HepG2 (cell line): ENCODE measurements around the gene PPP1R9B. TPM values are rescaled to one million over a fixed set of nuclear protein-coding genes. Genes with fewer than 3 reads are reported as not detected.

Source experiments
- ATAC-seq: fragments of 200-7000 bp; cut with Tn5 transposase; 3 replicates; pipeline ENCODE4 v1.9.1; 2020; ENCODE audit warnings: mild to moderate bottlenecking, moderate library complexity
- BruUV-seq: library from RNA; stranded (reverse); fragments of 400-500 nt; replicated peaks from 2 replicates; lab custom pipeline; 2021; lab: Mats Ljungman, UMichigan
- CTCF ChIA-PET: fragments of 300-600 bp; formaldehyde crosslinking; extraction: SDS; loops from one replicate; lab custom pipeline; 2021; ENCODE audit warnings: low total read pairs, inconsistent platforms, low intra/inter-chr PET ratio; lab: Yijun Ruan, JAX
- POLR2A ChIA-PET: fragments of 350-600 bp; sonication (Branson Sonifier 250); formaldehyde crosslinking; loops from one replicate; lab custom pipeline; 2020; ENCODE audit warnings: antibody characterized with exemption, inconsistent platforms; lab: Yijun Ruan, JAX
- DNase-seq: peaks from one replicate; pipeline ENCODE4 v3.0.0-alpha.2; 2015; ENCODE audit warnings: low spot score
- FAIRE-seq: peaks from 3 replicates; lab custom pipeline; 2011; peaks lifted over from hg19 to GRCh38; lab: Jason Lieb, UNC
- H2AFZ ChIP-seq: one replicate; pipeline ENCODE4 v1.6.1; 2011; ENCODE audit warnings: low read length, inconsistent platforms
- H3K27ac ChIP-seq: fragments of 300-600 bp; 3 replicates; pipeline ENCODE4 v1.8.0; 2011; ENCODE audit warnings: mixed run types, mild to moderate bottlenecking, mixed read lengths, low read length, inconsistent platforms; ENCODE audit not compliant: insufficient read depth; ENCODE audit errors: extremely low read length
- H3K27me3 ChIP-seq, 2 experiments: fragments of 200-600 bp in 1 of 2; 2 replicates in 1 of 2; 3 replicates in 1 of 2; pipeline versions ENCODE4 v1.6.0 to v1.8.0; 2011; ENCODE audit warnings: low read length in 2 of 2, mild to moderate bottlenecking in 2 of 2, moderate library complexity in 2 of 2, inconsistent platforms in 1 of 2; ENCODE audit not compliant: insufficient read depth in 2 of 2, control insufficient read depth in 1 of 2
- H3K36me3 ChIP-seq, 2 experiments: fragments of 200-600 bp in 1 of 2; replicated peaks in 1 of 2; 2 replicates in 1 of 2; 3 replicates in 1 of 2; pipeline versions ENCODE4 v1.5.1 to v1.8.0; 2011; ENCODE audit warnings: low read length in 2 of 2, inconsistent platforms in 1 of 2; ENCODE audit not compliant: insufficient read depth in 2 of 2, control insufficient read depth in 1 of 2
- H3K4me1 ChIP-seq: 2 replicates; pipeline ENCODE4 v1.5.1; 2012; ENCODE audit warnings: low read length, inconsistent platforms; ENCODE audit not compliant: insufficient read depth
- H3K4me2 ChIP-seq: 2 replicates; pipeline ENCODE4 v1.6.0; 2011; ENCODE audit warnings: low read depth, low read length, inconsistent platforms
- H3K4me3 ChIP-seq, 3 experiments: fragments of 200-600 bp in 1 of 3; sonication (generic), shearing (Covaris generic) in 1 of 3; replicated peaks in 1 of 3; 2 replicates each; pipeline ENCODE4 v1.5.1; 2011 to 2016; ENCODE audit warnings: low read length in 3 of 3, inconsistent platforms in 2 of 3, low read depth in 2 of 3, mild to moderate bottlenecking in 2 of 3, control low read depth in 1 of 3, mixed read lengths in 1 of 3; ENCODE audit not compliant: insufficient read depth in 1 of 3
- H3K79me2 ChIP-seq: one replicate; pipeline ENCODE4 v1.6.1; 2011; ENCODE audit warnings: low read length, inconsistent platforms; ENCODE audit not compliant: insufficient read depth
- H3K9ac ChIP-seq: 2 replicates; pipeline ENCODE4 v1.6.0; 2011; ENCODE audit warnings: mild to moderate bottlenecking, low read depth, low read length, inconsistent platforms; ENCODE audit not compliant: insufficient read depth
- H3K9me3 ChIP-seq: 2 replicates; pipeline ENCODE4 v1.5.1; 2012; ENCODE audit warnings: mild to moderate bottlenecking, low read length
- H4K20me1 ChIP-seq: 2 replicates; pipeline ENCODE4 v1.6.0; 2011; ENCODE audit warnings: inconsistent platforms, mild to moderate bottlenecking, low read length, moderate library complexity; ENCODE audit not compliant: insufficient read depth
- AGO1 ChIP-seq: fragments of 200-400 bp; formaldehyde crosslinking; IDR thresholded peaks from 2 replicates; pipeline ENCODE4 v1.6.1; 2017; ENCODE audit warnings: mild to moderate bottlenecking, low read depth, low read length, moderate library complexity; ENCODE audit not compliant: poor library complexity, severe bottlenecking
- ATF1 ChIP-seq: IDR thresholded peaks from 2 replicates; pipeline ENCODE4 v1.6.1; 2016; ENCODE audit warnings: mild to moderate bottlenecking, control low read depth
- ATM ChIP-seq: fragments of 450-650 bp; IDR thresholded peaks from 2 replicates; pipeline ENCODE4 v1.7.1; 2017; ENCODE audit warnings: mild to moderate bottlenecking, borderline replicate concordance
- GABPB1 ChIP-seq: IDR thresholded peaks from 2 replicates; pipeline ENCODE4 v1.6.1; 2016; ENCODE audit warnings: mild to moderate bottlenecking, missing genetic modification reagents, moderate library complexity, missing compliant biosample characterization
- HNF4A ChIP-seq: sonication (generic); formaldehyde crosslinking; IDR thresholded peaks from 2 replicates; pipeline ENCODE4 v1.4.0; 2020; ENCODE audit warnings: missing genetic modification reagents
- PRMT3 ChIP-seq: sonication (generic); formaldehyde crosslinking; IDR thresholded peaks from 2 replicates; pipeline ENCODE4 v1.8.1; 2022; ENCODE audit warnings: low read depth, mild to moderate bottlenecking, moderate library complexity, missing genetic modification reagents, borderline replicate concordance
- PTBP1 ChIP-seq: fragments of 200-400 bp; formaldehyde crosslinking; IDR thresholded peaks from 2 replicates; pipeline ENCODE4 v1.6.1; 2018; ENCODE audit warnings: low read length, low read depth; ENCODE audit not compliant: poor library complexity, severe bottlenecking
- SIN3A ChIP-seq: IDR thresholded peaks from 2 replicates; pipeline ENCODE4 v1.6.1; 2011; ENCODE audit warnings: low read depth, mild to moderate bottlenecking, control low read depth, low read length, borderline replicate concordance
- SYNCRIP ChIP-seq: fragments of 200-400 bp; formaldehyde crosslinking; IDR thresholded peaks from 2 replicates; pipeline ENCODE4 v1.6.1; 2018; ENCODE audit warnings: mild to moderate bottlenecking, low read depth, low read length; ENCODE audit not compliant: insufficient read depth
- ZFP82 ChIP-seq: sonication (generic); formaldehyde crosslinking; IDR thresholded peaks from 2 replicates; pipeline ENCODE4 v1.5.1; 2020; ENCODE audit warnings: mild to moderate bottlenecking, missing genetic modification reagents, borderline replicate concordance
- ZNF160 ChIP-seq: sonication (generic); formaldehyde crosslinking; IDR thresholded peaks from 2 replicates; pipeline ENCODE4 v1.8.0; 2022; ENCODE audit warnings: mild to moderate bottlenecking, inconsistent platforms, missing genetic modification reagents
- ZNF292 ChIP-seq: sonication (generic); formaldehyde crosslinking; IDR thresholded peaks from 2 replicates; pipeline ENCODE4 v1.8.1; 2022; ENCODE audit warnings: mild to moderate bottlenecking, low read depth, missing genetic modification reagents, borderline replicate concordance
- ZNF3 ChIP-seq: IDR thresholded peaks from 2 replicates; pipeline ENCODE4 v1.7.0; 2017; ENCODE audit warnings: inconsistent platforms
- ZNF549 ChIP-seq: sonication (generic); formaldehyde crosslinking; IDR thresholded peaks from 2 replicates; pipeline ENCODE4 v1.5.0; 2020; ENCODE audit warnings: missing genetic modification reagents
- ZNF616 ChIP-seq: sonication (generic); formaldehyde crosslinking; IDR thresholded peaks from 2 replicates; pipeline ENCODE4 v1.5.0; 2020; ENCODE audit warnings: low read depth, mild to moderate bottlenecking, missing genetic modification reagents
- ZNF747 ChIP-seq: sonication (generic); formaldehyde crosslinking; IDR thresholded peaks from 2 replicates; pipeline ENCODE4 v1.8.1; 2023; ENCODE audit warnings: missing genetic modification reagents, mild to moderate bottlenecking, borderline replicate concordance
- ZNF841 ChIP-seq: sonication (generic); formaldehyde crosslinking; IDR thresholded peaks from 2 replicates; pipeline ENCODE4 v1.8.1; 2023; ENCODE audit warnings: missing genetic modification reagents, borderline replicate concordance
- ZSCAN30 ChIP-seq: sonication (generic); formaldehyde crosslinking; IDR thresholded peaks from 2 replicates; pipeline ENCODE4 v1.5.0; 2020; ENCODE audit warnings: mild to moderate bottlenecking, missing genetic modification reagents
- WGBS: methylation state at CpG from one replicate; pipeline ENCODE4 v1.1.6; 2017; ENCODE audit warnings: low lambda C conversion rate; 5-methylcytosine and 5-hydroxymethylcytosine counted together
- in situ Hi-C: cut with HindIII; loops from 2 replicates; pipeline ENCODE4 v1.10.0; 2017; ENCODE audit warnings: low pct_unique_long_range_greater_than_20kb; ENCODE audit not compliant: extremely low pct_ligation_motif_present
- intact Hi-C: fragments of 100-400 bp; cut with micrococcal nuclease; formaldehyde crosslinking; loops from one replicate; pipeline ENCODE4 v1.10.0; 2022; ENCODE audit not compliant: unreplicated experiment
- polyA plus RNA-seq, 8 experiments: library from polyadenylated mRNA; depleted of rRNA in 3 of 8; stranded (reverse) in 7 of 8; unstranded in 1 of 8; fragments of >200 nt; fragmentation: Illumina TruSeq in 4 of 8; extraction: Trizol in 4 of 8; gene quantifications; 2 replicates each; pipeline versions ENCODE4 v1.2.1 to v1.2.3, GENCODE V29; 2011 to 2016; ENCODE audit warnings: low read depth in 4 of 8, missing spikeins in 1 of 8, mixed read lengths in 1 of 8; ENCODE audit not compliant: insufficient read depth in 1 of 8
- total RNA-seq, 5 experiments: library from RNA; depleted of rRNA; stranded (reverse); fragments of >200 nt; fragmentation: Illumina TruSeq; extraction: Trizol; gene quantifications; 2 replicates each; pipeline ENCODE4 v1.2.3, GENCODE V29; 2016; ENCODE audit warnings: low read depth in 1 of 5
- TF ChIP-seq, protein P1 (sequence below): sonication (generic); formaldehyde crosslinking; IDR thresholded peaks from 2 replicates; pipeline ENCODE4 v1.9.0; 2022; ENCODE audit warnings: missing genetic modification reagents, mild to moderate bottlenecking, borderline replicate concordance
- TF ChIP-seq, protein P2 (sequence below): sonication (generic); formaldehyde crosslinking; IDR thresholded peaks from 2 replicates; pipeline ENCODE4 v1.4.0; 2020; ENCODE audit warnings: mild to moderate bottlenecking, missing genetic modification reagents, borderline replicate concordance

PPP1R9B gene
- total and polyA plus RNA-seq, 2 of the 13 experiments (the other 11 are each of a cell fraction or from before 2014, with no cell fraction given) = 9.4 to 15.8 TPM

DNA sequence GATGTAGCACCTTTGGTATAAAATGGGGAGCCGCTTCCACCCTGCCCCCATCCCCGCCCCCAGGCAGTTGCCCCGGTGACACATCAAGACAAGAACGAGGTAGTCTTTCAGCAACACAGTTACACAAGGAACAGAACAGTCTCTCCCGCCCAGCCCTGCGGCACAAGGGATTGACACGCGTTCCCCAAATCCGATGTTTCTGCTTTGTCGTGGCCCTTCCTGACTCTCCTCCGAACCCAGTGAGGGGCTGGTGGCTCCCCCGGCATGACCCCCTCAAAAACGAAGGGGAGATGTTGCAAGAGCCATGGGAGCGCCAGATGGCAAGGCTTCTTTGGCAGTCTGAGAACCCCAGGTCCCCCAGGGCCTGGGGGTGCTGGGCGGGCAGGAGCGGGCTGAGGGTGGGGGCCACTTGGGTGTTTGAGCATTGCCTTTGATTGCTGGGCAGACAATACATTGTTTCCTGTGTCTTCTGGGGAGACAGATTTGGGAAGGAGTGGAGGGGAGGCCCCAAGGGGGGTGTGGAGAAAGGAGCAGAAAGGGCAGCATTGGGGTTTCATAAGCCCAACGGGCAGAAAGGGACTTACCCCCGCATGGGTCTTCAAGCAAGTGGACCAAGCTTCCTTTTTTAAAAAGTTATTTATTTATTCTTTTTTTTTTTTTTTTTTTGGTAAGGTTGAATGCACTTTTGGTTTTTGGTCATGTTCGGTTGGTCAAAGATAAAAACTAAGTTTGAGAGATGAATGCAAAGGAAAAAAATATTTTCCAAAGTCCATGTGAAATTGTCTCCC, 34.3 kb upstream of the PPP1R9B start (continued):
- TF ChIP-seq, protein P1, sequence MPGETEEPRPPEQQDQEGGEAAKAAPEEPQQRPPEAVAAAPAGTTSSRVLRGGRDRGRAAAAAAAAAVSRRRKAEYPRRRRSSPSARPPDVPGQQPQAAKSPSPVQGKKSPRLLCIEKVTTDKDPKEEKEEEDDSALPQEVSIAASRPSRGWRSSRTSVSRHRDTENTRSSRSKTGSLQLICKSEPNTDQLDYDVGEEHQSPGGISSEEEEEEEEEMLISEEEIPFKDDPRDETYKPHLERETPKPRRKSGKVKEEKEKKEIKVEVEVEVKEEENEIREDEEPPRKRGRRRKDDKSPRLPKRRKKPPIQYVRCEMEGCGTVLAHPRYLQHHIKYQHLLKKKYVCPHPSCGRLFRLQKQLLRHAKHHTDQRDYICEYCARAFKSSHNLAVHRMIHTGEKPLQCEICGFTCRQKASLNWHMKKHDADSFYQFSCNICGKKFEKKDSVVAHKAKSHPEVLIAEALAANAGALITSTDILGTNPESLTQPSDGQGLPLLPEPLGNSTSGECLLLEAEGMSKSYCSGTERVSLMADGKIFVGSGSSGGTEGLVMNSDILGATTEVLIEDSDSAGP (CRISPR knock-in tag) = no peak
- no peak for TF ChIP-seq ZNF549 (CRISPR knock-in tag)
- TF ChIP-seq ZNF3 (CRISPR knock-in tag) = no peak
- TF ChIP-seq ZNF292 (CRISPR knock-in tag) = no peak
- TF ChIP-seq, all 625 proteins: peak for 0

DNA sequence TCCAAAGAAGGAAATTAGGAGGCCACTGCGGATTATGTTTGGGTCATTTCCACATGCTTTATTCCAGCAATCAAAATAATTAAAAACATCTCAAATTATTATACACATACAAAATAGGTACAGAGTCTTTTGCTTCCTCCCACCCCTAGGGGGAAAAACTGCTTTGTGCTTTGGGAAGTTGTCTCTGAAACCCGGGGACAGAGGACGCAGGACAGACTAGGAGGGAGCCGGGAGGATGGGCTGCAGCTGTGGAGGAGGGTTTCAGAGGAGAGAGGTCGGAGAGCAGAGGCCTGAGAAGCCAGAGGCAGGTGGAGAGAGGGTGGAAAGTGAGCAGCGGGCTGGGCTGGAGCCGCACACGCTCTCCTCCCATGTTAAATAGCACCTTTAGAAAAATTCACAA, 33.6 kb upstream of the PPP1R9B start:
- no peaks in the 10 kb centered on the region for H3K36me3 ChIP-seq
- H3K9ac ChIP-seq = no peak overlapping the region
- ChIA-PET POLR2A (no interaction called here), CTCF (no interaction called here)
- H3K27me3 ChIP-seq = peaks cover 15 to 62% of the 10 kb centered on the region in 2 experiments
- BruUV-seq = no TSS peak
- no peaks in the 10 kb centered on the region for H3K9me3 ChIP-seq
- intact Hi-C loops = no loop called here
- FAIRE-seq (no peak), DNase-seq (no peak), ATAC-seq (no peak)
- 5% methylated on average over 8 of the region's 8 CpGs for WGBS
- H2AFZ ChIP-seq = no peak overlapping the region
- H3K4me3 ChIP-seq = no peak overlapping the region
- no peaks in the 10 kb centered on the region for H4K20me1 ChIP-seq
- no peak overlapping the region for H3K4me2 ChIP-seq
- H3K27ac ChIP-seq = no peak overlapping the region
- in situ Hi-C loops = no loop called here
- H3K4me1 ChIP-seq = peaks cover 15% of the 10 kb centered on the region
- H3K79me2 ChIP-seq = no peaks in the 10 kb centered on the region
- no peak for TF ChIP-seq SYNCRIP
- no peak for TF ChIP-seq PRMT3
- no peak for TF ChIP-seq ATM
- TF ChIP-seq ATF1 = no peak
- TF ChIP-seq, protein P2, sequence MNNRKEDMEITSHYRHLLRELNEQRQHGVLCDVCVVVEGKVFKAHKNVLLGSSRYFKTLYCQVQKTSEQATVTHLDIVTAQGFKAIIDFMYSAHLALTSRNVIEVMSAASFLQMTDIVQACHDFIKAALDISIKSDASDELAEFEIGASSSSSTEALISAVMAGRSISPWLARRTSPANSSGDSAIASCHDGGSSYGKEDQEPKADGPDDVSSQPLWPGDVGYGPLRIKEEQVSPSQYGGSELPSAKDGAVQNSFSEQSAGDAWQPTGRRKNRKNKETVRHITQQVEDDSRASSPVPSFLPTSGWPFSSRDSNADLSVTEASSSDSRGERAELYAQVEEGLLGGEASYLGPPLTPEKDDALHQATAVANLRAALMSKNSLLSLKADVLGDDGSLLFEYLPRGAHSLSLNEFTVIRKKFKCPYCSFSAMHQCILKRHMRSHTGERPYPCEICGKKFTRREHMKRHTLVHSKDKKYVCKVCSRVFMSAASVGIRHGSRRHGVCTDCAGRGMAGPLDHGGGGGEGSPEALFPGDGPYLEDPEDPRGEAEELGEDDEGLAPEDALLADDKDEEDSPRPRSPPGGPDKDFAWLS = no peak
- no peak for TF ChIP-seq AGO1
- no peak for TF ChIP-seq PTBP1
- TF ChIP-seq ZSCAN30 (CRISPR knock-in tag) = no peak
- TF ChIP-seq ZNF616 (CRISPR knock-in tag) = no peak
- TF ChIP-seq ZFP82 (CRISPR knock-in tag) = no peak
- no peak for TF ChIP-seq HNF4A (CRISPR knock-in tag)
- TF ChIP-seq GABPB1 (CRISPR knock-in tag) = no peak
- no peak for TF ChIP-seq ZNF160 (CRISPR knock-in tag)
- TF ChIP-seq ZNF747 (CRISPR knock-in tag) = no peak
- TF ChIP-seq SIN3A = no peak
- TF ChIP-seq ZNF841 (CRISPR knock-in tag) = no peak
